Thoracic aorta (tissue), 2 donors: ENCODE results near the gene NXF2. TPM values are rescaled to one million over a fixed set of nuclear protein-coding genes. Genes with fewer than 3 reads are reported as not detected.
"Not testable (repeated sequence)": the region's sequence is repeated elsewhere in the genome, so short reads cannot be mapped to it uniquely, and the experiment has no call there.

Experiments
- ATAC-seq: fragments of 150-250 bp; one replicate; pipeline ENCODE4 v1.8.0; 2017; ENCODE audit warnings: low read depth; ENCODE audit not compliant: insufficient number of reproducible peaks, low FRiP score
- DNase-seq: peaks from one replicate; pipeline ENCODE4 v3.0.0-alpha.2; 2020; ENCODE audit warnings: low spot score
- H3K27ac ChIP-seq, 2 donors: fragments of 200-600 bp; sonication (generic); 1 replicate in 1 of 2; 2 replicates in 1 of 2; pipeline ENCODE4 v1.5.1; 2016; ENCODE audit warnings: mild to moderate bottlenecking in 2 of 2, moderate library complexity in 2 of 2
- H3K27me3 ChIP-seq: fragments of 200-600 bp; sonication (generic); replicated peaks from 2 replicates; pipeline ENCODE4 v1.6.0; 2016; ENCODE audit warnings: mild to moderate bottlenecking; ENCODE audit not compliant: insufficient read depth
- H3K36me3 ChIP-seq: fragments of 200-600 bp; sonication (generic); one replicate; pipeline ENCODE4 v1.5.1; 2016
- H3K4me1 ChIP-seq, 2 donors: fragments of 200-600 bp; sonication (generic); 1 replicate in 1 of 2; 2 replicates in 1 of 2; pipeline versions ENCODE4 v1.5.1 to v1.6.0; 2016; ENCODE audit warnings: low read depth in 2 of 2, mild to moderate bottlenecking in 1 of 2; ENCODE audit not compliant: control insufficient read depth in 1 of 2
- H3K4me3 ChIP-seq: fragments of 200-600 bp; sonication (generic); 2 replicates; pipeline ENCODE4 v1.5.1; 2016; ENCODE audit warnings: mild to moderate bottlenecking
- H3K9me3 ChIP-seq: fragments of 200-600 bp; sonication (generic); 2 replicates; pipeline ENCODE4 v1.5.1; 2016
- CTCF ChIP-seq: fragments of 200-600 bp; sonication (generic); IDR thresholded peaks from one replicate; pipeline ENCODE4 v1.5.1; 2019; ENCODE audit warnings: antibody characterized with exemption
- total RNA-seq, 2 donors: library from RNA; depleted of rRNA; stranded (reverse); fragments of >200 nt; gene quantifications; one replicate each; pipeline versions ENCODE4 v1.1.0 to v1.2.3, GENCODE V29; 2016

NXF2 gene
- total RNA-seq = not detected

DNA sequence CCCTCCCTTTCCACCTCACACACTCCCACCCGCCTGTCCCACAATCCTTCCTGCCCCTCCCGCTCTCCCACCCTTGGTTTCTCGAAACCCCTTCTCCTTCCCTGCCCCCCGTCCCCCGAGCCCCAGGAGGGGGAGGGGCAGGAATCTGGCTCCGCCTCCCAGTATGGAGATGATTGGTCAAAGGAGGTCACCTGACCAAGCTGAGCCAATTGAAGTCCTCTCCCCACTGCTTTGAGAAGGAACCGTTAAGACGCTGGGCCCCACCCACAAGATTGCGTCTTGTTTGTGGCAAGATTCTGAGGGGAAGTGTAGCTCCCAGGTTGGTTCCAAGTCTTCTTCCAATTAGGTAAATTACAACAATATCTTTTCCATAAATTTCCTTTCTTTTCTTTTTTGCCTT lies at the start of gene NXF2:
NXF2 (plus strand) TSS at position 275 of the 400 bp plus-strand sequence. CDS start 59,912 bp downstream, outside the sequence.
- not testable (repeated sequence) for H3K27ac ChIP-seq, H3K27me3 ChIP-seq, H3K4me1 ChIP-seq, ATAC-seq, H3K36me3 ChIP-seq, H3K4me3 ChIP-seq, DNase-seq, H3K9me3 ChIP-seq

- not testable (repeated sequence) for H3K4me3 ChIP-seq, H3K27ac ChIP-seq, H3K36me3 ChIP-seq, H3K9me3 ChIP-seq, H3K4me1 ChIP-seq, H3K27me3 ChIP-seq, DNase-seq, ATAC-seq
Measured at GRCh38 chrX:102207940-102208339, 39.0 kb upstream of the NXF2 start.

- H3K4me1 ChIP-seq, H3K4me3 ChIP-seq, H3K36me3 ChIP-seq, ATAC-seq, H3K27me3 ChIP-seq, H3K27ac ChIP-seq, DNase-seq, H3K9me3 ChIP-seq: not testable (repeated sequence)
Measured at GRCh38 chrX:102214986-102215385, 32.0 kb upstream of the NXF2 start, which contains the start of gene TCP11X1. Gene TCP11X1, plus strand, starts transcription at chrX:102215301.

- H3K4me3 ChIP-seq, ATAC-seq, H3K36me3 ChIP-seq, DNase-seq, H3K27ac ChIP-seq, H3K27me3 ChIP-seq, H3K9me3 ChIP-seq, H3K4me1 ChIP-seq: not testable (repeated sequence)
Measured at GRCh38 chrX:102216497-102216896, 30.5 kb upstream of the NXF2 start.

DNA sequence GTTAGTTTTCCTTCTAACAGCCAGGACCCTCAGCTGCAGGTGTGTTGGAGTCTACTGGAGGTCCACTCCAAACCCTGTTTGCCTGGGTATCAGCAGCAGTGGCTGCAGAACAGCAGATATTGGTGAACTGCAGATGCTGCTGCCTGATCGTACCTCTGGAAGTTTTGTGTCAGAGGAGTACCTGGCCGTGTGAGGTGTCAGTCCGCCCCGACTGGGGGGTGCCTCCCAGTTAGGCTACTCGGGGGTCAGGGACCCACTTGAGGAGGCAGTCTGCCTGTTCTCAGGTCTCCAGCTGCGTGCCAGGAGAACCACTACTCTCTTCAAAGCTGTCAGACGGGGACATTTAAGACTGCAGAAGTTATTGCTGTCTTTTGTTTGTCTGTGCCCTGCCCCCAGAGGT lies 11.3 kb upstream of the NXF2 start:
- not testable (repeated sequence) for H3K9me3 ChIP-seq, DNase-seq, H3K27ac ChIP-seq, H3K4me1 ChIP-seq, ATAC-seq, H3K36me3 ChIP-seq, H3K27me3 ChIP-seq, H3K4me3 ChIP-seq

GRCh38 chrX:102240265-102240664 lies 6.7 kb upstream of the NXF2 start:
- H3K4me1 ChIP-seq, H3K4me3 ChIP-seq, ATAC-seq, DNase-seq, H3K9me3 ChIP-seq, H3K27ac ChIP-seq, H3K36me3 ChIP-seq, H3K27me3 ChIP-seq: not testable (repeated sequence)

GRCh38 chrX:102272231-102272630 lies 25.3 kb downstream of the NXF2 start:
- not testable (repeated sequence) for H3K9me3 ChIP-seq, ATAC-seq, H3K36me3 ChIP-seq, H3K27me3 ChIP-seq, H3K4me3 ChIP-seq, DNase-seq, H3K4me1 ChIP-seq, H3K27ac ChIP-seq

DNA sequence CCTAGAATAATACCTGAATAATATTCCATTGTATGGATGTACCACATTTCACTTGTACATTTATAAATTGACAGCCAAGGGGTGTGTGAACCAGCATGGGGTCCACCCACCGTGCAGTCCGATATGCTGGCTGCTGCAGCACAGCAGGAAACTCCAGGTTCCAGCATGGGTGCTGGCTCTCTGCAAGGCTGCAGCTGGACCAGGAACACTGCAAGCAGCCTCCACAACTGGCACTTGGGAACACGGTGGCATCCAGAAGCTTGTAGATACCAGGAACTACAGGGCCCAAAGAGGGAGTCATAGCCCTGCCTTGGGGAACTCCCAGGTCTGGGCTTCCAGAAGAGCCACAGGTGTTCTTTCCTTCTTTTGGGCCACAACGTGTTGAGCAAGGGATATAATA lies 91.2 kb downstream of the NXF2 start:
- H3K36me3 ChIP-seq = no peaks in the 10 kb centered on the region
- no peaks in the 10 kb centered on the region for H3K4me1 ChIP-seq
- DNase-seq (no peak), ATAC-seq (no peak)
- no peak overlapping the region for H3K27ac ChIP-seq
- no peak overlapping the region for H3K4me3 ChIP-seq
- H3K9me3 ChIP-seq = no peaks in the 10 kb centered on the region
- no peaks in the 10 kb centered on the region for H3K27me3 ChIP-seq
- TF ChIP-seq CTCF = no peak
